HG02852 (cell line): ENCODE measurements around the gene CPT2.
A peak's percentile ranks its signal among the peaks of the same experiment; 100 is the strongest.

Experiments
- ATAC-seq: cut with Tn5 transposase; IDR thresholded peaks from one replicate; pipeline ENCODE4 v1.9.1; 2021; ENCODE audit warnings: mild to moderate bottlenecking, moderate library complexity; ENCODE audit not compliant: unreplicated experiment

Gene CPT2

GRCh38 chr1:53214376-53214940, 17.8 kb downstream of the CPT2 start:
- no peak for ATAC-seq

- ATAC-seq: no peak
Measured at GRCh38 chr1:53218201-53218600, 21.6 kb downstream of the CPT2 start.

GRCh38 chr1:53219711-53220110, 23.1 kb downstream of the CPT2 start:
- no peak for ATAC-seq

GRCh38 chr1:53220171-53220961, 23.7 kb downstream of the CPT2 start, which contains the start of gene CZIB:
Gene CZIB (minus strand): TSS chr1:53220634. CDS start chr1:53220575, 59 bp downstream.
- ATAC-seq: peak; percentile 91

- no peak for ATAC-seq
Measured at GRCh38 chr1:53220962-53221286, 24.3 kb downstream of the CPT2 start.

GRCh38 chr1:53237638-53238037, 41.0 kb downstream of the CPT2 start:
- ATAC-seq: no peak

- ATAC-seq: peak; percentile 97
Measured at GRCh38 chr1:53238197-53239155, 41.9 kb downstream of the CPT2 start, which contains the start of gene MAGOH. Gene MAGOH (minus strand): TSS chr1:53238518. CDS start chr1:53238448, 70 bp downstream.

- no peak for ATAC-seq
Measured at GRCh38 chr1:53241828-53242227, 45.2 kb downstream of the CPT2 start.

GRCh38 chr1:53242381-53242780, 45.8 kb downstream of the CPT2 start:
- no peak for ATAC-seq

- ATAC-seq: no peak
Measured at GRCh38 chr1:53244141-53244540, 47.5 kb downstream of the CPT2 start.

- no peak for ATAC-seq
Measured at GRCh38 chr1:53246261-53247134, 49.9 kb downstream of the CPT2 start.

- no peak for ATAC-seq
Measured at GRCh38 chr1:53249706-53250105, 53.1 kb downstream of the CPT2 start.

GRCh38 chr1:53250325-53250724, 53.7 kb downstream of the CPT2 start:
- no peak for ATAC-seq

- ATAC-seq: no peak
Measured at GRCh38 chr1:53254011-53254640, 57.5 kb downstream of the CPT2 start.

- ATAC-seq: no peak
Measured at GRCh38 chr1:53255031-53255430, 58.4 kb downstream of the CPT2 start.

GRCh38 chr1:53256511-53257453, 60.2 kb downstream of the CPT2 start:
- ATAC-seq: no peak

- ATAC-seq: no peak
Measured at GRCh38 chr1:53257454-53258081, 60.9 kb downstream of the CPT2 start.

- ATAC-seq: no peak
Measured at GRCh38 chr1:53258216-53258615, 61.6 kb downstream of the CPT2 start.
